Panc1 (cell line): ENCODE data around the gene DYNC1I1. TPM values are rescaled to one million over a fixed set of nuclear protein-coding genes. Genes with fewer than 3 reads are reported as not detected.

ENCODE experiments used
- ATAC-seq: fragments of 200-7000 bp; cut with Tn5 transposase; 2 replicates; pipeline ENCODE4 v1.9.1; 2020; ENCODE audit warnings: mild to moderate bottlenecking, moderate library complexity
- BruUV-seq: library from RNA; stranded (reverse); fragments of 400-500 nt; replicated peaks from 2 replicates; lab custom pipeline; 2021; lab: Mats Ljungman, UMichigan
- CTCF ChIA-PET: fragments of 300-600 bp; sonication (Branson Sonifier 250); formaldehyde crosslinking; loops from one replicate; lab custom pipeline; 2022; ENCODE audit warnings: antibody characterized with exemption; lab: Charles Lee
- POLR2A ChIA-PET: fragments of 300-600 bp; sonication (Branson Sonifier 250); formaldehyde crosslinking; loops from one replicate; lab custom pipeline; 2022; ENCODE audit warnings: antibody characterized with exemption; lab: Charles Lee
- DNase-seq: peaks from one replicate; pipeline ENCODE4 v3.0.0-alpha.2; 2010; ENCODE audit warnings: low read depth, low spot score
- H3K27ac ChIP-seq: 2 replicates; pipeline ENCODE4 v1.5.1; 2011; ENCODE audit warnings: mild to moderate bottlenecking, low read length, inconsistent platforms
- H3K27me3 ChIP-seq: fragments of 200-500 bp; sonication (Bioruptor generic); 2 replicates; pipeline ENCODE4 v1.6.0; 2014; ENCODE audit warnings: low read length, inconsistent platforms; ENCODE audit not compliant: control insufficient read depth, insufficient read depth
- H3K36me3 ChIP-seq: fragments of 200-500 bp; sonication (Bioruptor generic); 2 replicates; pipeline ENCODE4 v1.5.1; 2014; ENCODE audit warnings: inconsistent platforms, mild to moderate bottlenecking, low read length, moderate library complexity; ENCODE audit not compliant: control insufficient read depth, insufficient read depth
- H3K4me1 ChIP-seq: 2 replicates; pipeline ENCODE4 v1.5.1; 2011; ENCODE audit warnings: inconsistent platforms, mild to moderate bottlenecking, low read length, moderate library complexity; ENCODE audit not compliant: control insufficient read depth, insufficient read depth
- H3K4me3 ChIP-seq, 2 experiments: 2 replicates each; pipeline ENCODE4 v1.5.1; 2011 to 2012; ENCODE audit warnings: low read depth in 2 of 2, low read length in 2 of 2, mild to moderate bottlenecking in 2 of 2, inconsistent platforms in 1 of 2, moderate library complexity in 1 of 2
- H3K9me3 ChIP-seq: fragments of 200-500 bp; sonication (Bioruptor generic); 2 replicates; pipeline ENCODE4 v1.5.1; 2014; ENCODE audit warnings: low read depth, mild to moderate bottlenecking, inconsistent platforms, low read length, moderate library complexity; ENCODE audit not compliant: control insufficient read depth, insufficient read depth
- CTCF ChIP-seq: fragments of 450-650 bp; IDR thresholded peaks from 2 replicates; pipeline ENCODE4 v1.5.1; 2017; ENCODE audit warnings: mild to moderate bottlenecking
- POLR2AphosphoS5 ChIP-seq: IDR thresholded peaks from 2 replicates; pipeline ENCODE4 v1.6.1; 2012; ENCODE audit warnings: mild to moderate bottlenecking, low read depth, low read length, moderate library complexity
- REST ChIP-seq, 2 experiments: IDR thresholded peaks; 2 replicates each; pipeline ENCODE4 v1.6.1; 2011 to 2012; ENCODE audit warnings: low read depth in 2 of 2, control low read depth in 1 of 2, low read length in 1 of 2, mild to moderate bottlenecking in 1 of 2, moderate library complexity in 1 of 2; ENCODE audit not compliant: insufficient read depth in 1 of 2
- SIN3A ChIP-seq: IDR thresholded peaks from 2 replicates; pipeline ENCODE4 v1.6.1; 2012; ENCODE audit warnings: low read depth, mild to moderate bottlenecking, low read length, moderate library complexity, borderline replicate concordance; ENCODE audit not compliant: insufficient read depth
- TCF7L2 ChIP-seq: IDR thresholded peaks from 2 replicates; pipeline ENCODE4 v1.6.1; 2011; ENCODE audit warnings: mild to moderate bottlenecking, low read depth, low read length, inconsistent platforms
- in situ Hi-C: cut with HindIII; loops from 2 replicates; pipeline ENCODE4 v1.10.0; 2016; ENCODE audit warnings: low sequenced_read_pairs, low pct_unique_long_range_greater_than_20kb
- intact Hi-C: fragments of 100-400 bp; cut with micrococcal nuclease; formaldehyde crosslinking; loops from one replicate; pipeline ENCODE4 v1.10.0; 2022; ENCODE audit not compliant: unreplicated experiment
- total RNA-seq: library from RNA; stranded (reverse); gene quantifications from one replicate; pipeline ENCODE4 v1.2.1, GENCODE V29; 2021; ENCODE audit not compliant: unreplicated experiment

DYNC1I1 gene
- total RNA-seq, 1 experiment from 2014 or later, result 0.13 TPM

- ATAC-seq (no peak), DNase-seq (no peak)
- Histone ChIP-seq H3K36me3 (no peaks in the 10 kb centered on the region), H3K27me3 (peaks cover 7% of the 10 kb centered on the region), H3K4me3 (no peak overlapping the region), H3K4me1 (no peaks in the 10 kb centered on the region), H3K9me3 (no peaks in the 10 kb centered on the region), H3K27ac (no peak overlapping the region)
- intact Hi-C loops (no loop called here), in situ Hi-C loops (no loop called here)
- POLR2A ChIA-PET, result interaction anchor here (0.7 kb wide), 1 partner anchor 8 kb away, joined by 3 read pairs; no protein-coding TSS in a partner anchor
- TF ChIP-seq CTCF (no peak), SIN3A (no peak), REST (IDR thresholded peaks at IDR 0.05; ENCODE audit: insufficient read depth in 1 of 2, low read depth in 2 of 2, low read length in 1 of 2) (no peak), TCF7L2 (no peak), POLR2AphosphoS5 (no peak)
- CTCF ChIA-PET, result no interaction called here
- no TSS peak for BruUV-seq
Observed at GRCh38 chr7:96045181-96045580, 272.8 kb downstream of the DYNC1I1 start.

GRCh38 chr7:96045919-96046318, 273.6 kb downstream of the DYNC1I1 start:
- TF ChIP-seq CTCF (no peak), POLR2AphosphoS5 (no peak), TCF7L2 (no peak), REST (IDR thresholded peaks at IDR 0.05; ENCODE audit: insufficient read depth in 1 of 2, low read depth in 2 of 2, low read length in 1 of 2) (no peak), SIN3A (no peak)
- ChIA-PET POLR2A (no interaction called here), CTCF (no interaction called here)
- no TSS peak for BruUV-seq
- H3K4me1 ChIP-seq, result no peaks in the 10 kb centered on the region
- intact Hi-C loops (no loop called here), in situ Hi-C loops (no loop called here)
- no peak for ATAC-seq
- no peak for DNase-seq
- no peak overlapping the region for H3K27ac ChIP-seq
- H3K36me3 ChIP-seq, result no peaks in the 10 kb centered on the region
- no peak overlapping the region for H3K4me3 ChIP-seq
- no peaks in the 10 kb centered on the region for H3K9me3 ChIP-seq
- H3K27me3 ChIP-seq, result peaks cover 9% of the 10 kb centered on the region
